Suprapubic skin (tissue), 4 donors: Measurements from ENCODE around the gene ENG. TPM values are rescaled to one million over a fixed set of nuclear protein-coding genes. Genes with fewer than 3 reads are reported as not detected.

Experiments
- DNase-seq, 2 donors: peaks; one replicate each; pipeline ENCODE4 v3.0.0-alpha.2; 2019; ENCODE audit warnings: low spot score in 2 of 2
- H3K27ac ChIP-seq: fragments of 200-600 bp; sonication (generic); one replicate; pipeline ENCODE4 v1.5.1; 2019
- H3K27me3 ChIP-seq: fragments of 200-600 bp; sonication (generic); one replicate; pipeline ENCODE4 v1.5.1; 2019
- H3K36me3 ChIP-seq: fragments of 200-600 bp; sonication (generic); one replicate; pipeline ENCODE4 v1.5.1; 2019
- H3K4me1 ChIP-seq: fragments of 200-600 bp; sonication (generic); one replicate; pipeline ENCODE4 v1.5.1; 2019
- H3K4me3 ChIP-seq: fragments of 200-600 bp; sonication (generic); one replicate; pipeline ENCODE4 v1.5.1; 2019; ENCODE audit warnings: mild to moderate bottlenecking
- H3K9me3 ChIP-seq: fragments of 200-600 bp; sonication (generic); one replicate; pipeline ENCODE4 v1.5.1; 2019
- EP300 ChIP-seq: sonication (generic); formaldehyde crosslinking; IDR thresholded peaks from one replicate; pipeline ENCODE4 v1.6.1; 2017; ENCODE audit warnings: antibody characterized with exemption
- POLR2A ChIP-seq, 2 donors: fragments of 450-650 bp; IDR thresholded peaks; one replicate each; pipeline ENCODE4 v1.6.1; 2017; ENCODE audit warnings: antibody characterized with exemption in 2 of 2, mild to moderate bottlenecking in 2 of 2, moderate library complexity in 2 of 2
- POLR2AphosphoS5 ChIP-seq, 3 donors: sonication (generic); formaldehyde crosslinking; IDR thresholded peaks; one replicate each; pipeline ENCODE4 v1.6.1; 2017; ENCODE audit warnings: antibody characterized with exemption in 3 of 3
- WGBS: methylation state at CpG from one replicate; pipeline ENCODE4 v1.1.5; 2018; 5-methylcytosine and 5-hydroxymethylcytosine counted together
- total RNA-seq, 4 donors: library from RNA; depleted of rRNA; stranded (reverse); fragments of >200 nt; gene quantifications; one replicate each; pipeline ENCODE4 v1.1.0, GENCODE V29; 2016
- TF ChIP-seq, protein P1 (sequence below), 2 donors: fragments of 200-600 bp in 1 of 2; fragments of 450-650 bp in 1 of 2; sonication (generic) in 1 of 2; IDR thresholded peaks; one replicate each; pipeline ENCODE4 v1.5.1; 2016 to 2019; ENCODE audit warnings: antibody characterized with exemption in 2 of 2, mild to moderate bottlenecking in 1 of 2, moderate library complexity in 1 of 2

ENG gene
- 10 to 100 TPM; 17.2 to 38.7 (median 31.2) TPM for total RNA-seq

GRCh38 chr9:127854184-127854806 is at the start of gene ENG:
ENG (minus strand) TSS chr9:127854658; CDS start chr9:127854355, 303 bp downstream.
- WGBS, result 20% methylated on average over 2 of the region's 37 CpGs
- peak in 1 of 2 donors; percentile 88 for DNase-seq
- H3K36me3 ChIP-seq, result no peaks in the 10 kb centered on the region
- H3K4me1 ChIP-seq, result peaks cover 44% of the 10 kb centered on the region
- H3K27ac ChIP-seq, result peak within 1 kb of the TSS; percentile 78
- TF ChIP-seq, protein P1, sequence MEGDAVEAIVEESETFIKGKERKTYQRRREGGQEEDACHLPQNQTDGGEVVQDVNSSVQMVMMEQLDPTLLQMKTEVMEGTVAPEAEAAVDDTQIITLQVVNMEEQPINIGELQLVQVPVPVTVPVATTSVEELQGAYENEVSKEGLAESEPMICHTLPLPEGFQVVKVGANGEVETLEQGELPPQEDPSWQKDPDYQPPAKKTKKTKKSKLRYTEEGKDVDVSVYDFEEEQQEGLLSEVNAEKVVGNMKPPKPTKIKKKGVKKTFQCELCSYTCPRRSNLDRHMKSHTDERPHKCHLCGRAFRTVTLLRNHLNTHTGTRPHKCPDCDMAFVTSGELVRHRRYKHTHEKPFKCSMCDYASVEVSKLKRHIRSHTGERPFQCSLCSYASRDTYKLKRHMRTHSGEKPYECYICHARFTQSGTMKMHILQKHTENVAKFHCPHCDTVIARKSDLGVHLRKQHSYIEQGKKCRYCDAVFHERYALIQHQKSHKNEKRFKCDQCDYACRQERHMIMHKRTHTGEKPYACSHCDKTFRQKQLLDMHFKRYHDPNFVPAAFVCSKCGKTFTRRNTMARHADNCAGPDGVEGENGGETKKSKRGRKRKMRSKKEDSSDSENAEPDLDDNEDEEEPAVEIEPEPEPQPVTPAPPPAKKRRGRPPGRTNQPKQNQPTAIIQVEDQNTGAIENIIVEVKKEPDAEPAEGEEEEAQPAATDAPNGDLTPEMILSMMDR (IDR thresholded peaks at IDR 0.05), result peak in 1 of 2 donors; percentile 5
- no peak for TF ChIP-seq EP300
- TF ChIP-seq POLR2AphosphoS5 (IDR thresholded peaks at IDR 0.05), result no peak
- H3K27me3 ChIP-seq, result no peaks in the 10 kb centered on the region
- H3K9me3 ChIP-seq, result no peaks in the 10 kb centered on the region
- peak within 1 kb of the TSS; percentile 58 for H3K4me3 ChIP-seq

- peak overlapping the region; percentile 19 for H3K4me3 ChIP-seq
- no peaks in the 10 kb centered on the region for H3K9me3 ChIP-seq
- TF ChIP-seq POLR2A (IDR thresholded peaks at IDR 0.05) (no peak), POLR2AphosphoS5 (IDR thresholded peaks at IDR 0.05) (peak in 1 of 3 donors; percentile 12)
- peaks cover 54% of the 10 kb centered on the region for H3K4me1 ChIP-seq
- 71% methylated on average over 11 of the region's 17 CpGs for WGBS
- H3K27ac ChIP-seq, result peak overlapping the region; percentile 81
- DNase-seq, result peak in 1 of 2 donors; percentile 90
- no peaks in the 10 kb centered on the region for H3K36me3 ChIP-seq
- no peaks in the 10 kb centered on the region for H3K27me3 ChIP-seq
Observed at GRCh38 chr9:127903557-127904475, 49.4 kb upstream of the ENG start.

GRCh38 chr9:127899128-127899943 is 44.9 kb upstream of the ENG start, which contains the start of gene ST6GALNAC6:
ST6GALNAC6 (minus strand) TSS chr9:127899603; CDS start chr9:127897981, 1,622 bp downstream.
- H3K36me3 ChIP-seq, result peaks cover 22% of the 10 kb centered on the region
- peak in 1 of 2 donors; percentile 56 for TF ChIP-seq POLR2A (IDR thresholded peaks at IDR 0.05)
- TF ChIP-seq, protein P1 (IDR thresholded peaks at IDR 0.05), result no peak
- 0% methylated on average over 28 of the region's 89 CpGs for WGBS
- no peaks in the 10 kb centered on the region for H3K9me3 ChIP-seq
- peak within 1 kb of the TSS; percentile 97 for H3K27ac ChIP-seq
- peak in 1 of 2 donors; percentile 72 for DNase-seq
- H3K27me3 ChIP-seq, result no peaks in the 10 kb centered on the region
- peaks cover 52% of the 10 kb centered on the region for H3K4me1 ChIP-seq
- peak within 1 kb of the TSS; percentile 97 for H3K4me3 ChIP-seq

DNA sequence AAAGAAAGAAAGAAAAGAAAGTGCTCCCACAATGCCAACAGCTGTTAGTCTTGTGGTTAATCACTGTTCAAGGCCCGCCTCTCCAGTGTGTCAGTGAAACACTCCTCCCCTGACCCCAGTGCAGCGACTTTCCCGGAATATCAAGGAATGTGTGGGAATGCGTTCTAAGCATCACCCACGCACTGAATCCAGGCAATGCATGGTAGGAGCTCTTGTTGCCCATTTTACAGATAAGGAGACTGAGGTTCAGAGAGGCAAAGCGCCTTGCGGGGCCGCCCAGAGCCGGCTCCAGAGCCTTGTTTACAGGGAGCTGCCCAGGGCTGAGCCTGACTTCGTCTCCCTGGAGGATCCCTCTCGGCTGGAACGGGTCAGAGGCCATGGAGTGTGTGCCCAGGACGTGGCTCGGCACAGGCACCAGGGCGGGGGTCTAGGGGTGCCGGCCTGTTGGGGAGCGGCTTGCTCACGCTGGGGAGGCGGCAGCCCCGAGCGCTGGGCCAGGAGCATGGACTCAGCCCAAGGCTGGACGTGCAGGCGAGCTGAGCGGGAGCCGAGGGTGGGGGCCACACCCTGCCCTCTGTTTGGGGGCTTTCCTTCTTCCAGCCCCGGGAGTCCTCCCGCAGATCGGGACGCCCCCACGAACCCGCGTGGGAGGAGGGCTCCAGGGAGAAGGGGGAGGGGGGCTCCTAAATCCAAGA is 44.1 kb upstream of the ENG start:
- Histone ChIP-seq H3K36me3 (peaks cover 29% of the 10 kb centered on the region), H3K4me1 (peaks cover 45% of the 10 kb centered on the region), H3K27ac (peak overlapping the region; percentile 97), H3K27me3 (no peaks in the 10 kb centered on the region), H3K9me3 (no peaks in the 10 kb centered on the region), H3K4me3 (peak overlapping the region; percentile 97)
- WGBS, result 19% methylated on average over 11 of the region's 32 CpGs
- peak in 2 of 3 donors; percentile 38 to 58 for TF ChIP-seq POLR2AphosphoS5 (IDR thresholded peaks at IDR 0.05)
- TF ChIP-seq EP300, result no peak
- DNase-seq, result peak in 1 of 2 donors; percentile 85

DNA sequence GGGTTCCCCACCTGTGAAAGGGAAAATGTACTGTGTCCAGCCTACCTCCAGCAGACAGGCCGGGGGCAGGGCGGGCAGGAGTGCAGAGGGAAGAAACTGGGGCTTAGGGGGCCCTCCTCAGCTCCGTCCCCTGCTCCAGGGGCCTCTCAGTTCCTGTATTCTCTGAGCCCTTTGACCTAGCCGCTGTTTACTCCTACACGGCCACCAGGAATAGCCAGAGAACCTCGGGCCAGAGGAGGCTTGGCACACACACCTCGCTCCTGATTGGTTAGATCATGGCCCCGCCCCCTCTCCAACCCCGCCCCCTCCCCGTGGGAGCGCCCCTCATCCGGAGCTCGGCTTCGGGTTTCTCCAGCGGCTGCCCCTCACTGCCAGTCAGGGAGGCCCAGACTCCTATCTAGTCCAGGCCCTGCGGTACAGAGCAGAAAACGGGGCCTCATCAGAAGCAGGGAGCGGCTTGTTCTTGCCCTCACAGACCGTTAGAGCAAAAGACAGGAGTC is 42.8 kb upstream of the ENG start:
- Histone ChIP-seq H3K36me3 (peaks cover 42% of the 10 kb centered on the region), H3K9me3 (peaks cover 8% of the 10 kb centered on the region), H3K27ac (peak overlapping the region; percentile 97), H3K27me3 (no peaks in the 10 kb centered on the region), H3K4me1 (peaks cover 39% of the 10 kb centered on the region), H3K4me3 (peak overlapping the region; percentile 97)
- TF ChIP-seq, protein P1 (IDR thresholded peaks at IDR 0.05), result no peak
- TF ChIP-seq POLR2AphosphoS5 (IDR thresholded peaks at IDR 0.05) (no peak), EP300 (no peak), POLR2A (IDR thresholded peaks at IDR 0.05) (no peak)
- WGBS, result 60% methylated on average over 2 of the region's 19 CpGs
- peak; percentile 88 to 94 for DNase-seq
